ENCODE data around the gene AMHR2. TPM values are rescaled to one million over a fixed set of nuclear protein-coding genes. Genes with fewer than 3 reads are reported as not detected.

The AMHR2 gene
- total RNA-seq, 3 donors from 2014 or later (not counting 1 experiment from before 2014, with no cell fraction given), result not detected

DNA sequence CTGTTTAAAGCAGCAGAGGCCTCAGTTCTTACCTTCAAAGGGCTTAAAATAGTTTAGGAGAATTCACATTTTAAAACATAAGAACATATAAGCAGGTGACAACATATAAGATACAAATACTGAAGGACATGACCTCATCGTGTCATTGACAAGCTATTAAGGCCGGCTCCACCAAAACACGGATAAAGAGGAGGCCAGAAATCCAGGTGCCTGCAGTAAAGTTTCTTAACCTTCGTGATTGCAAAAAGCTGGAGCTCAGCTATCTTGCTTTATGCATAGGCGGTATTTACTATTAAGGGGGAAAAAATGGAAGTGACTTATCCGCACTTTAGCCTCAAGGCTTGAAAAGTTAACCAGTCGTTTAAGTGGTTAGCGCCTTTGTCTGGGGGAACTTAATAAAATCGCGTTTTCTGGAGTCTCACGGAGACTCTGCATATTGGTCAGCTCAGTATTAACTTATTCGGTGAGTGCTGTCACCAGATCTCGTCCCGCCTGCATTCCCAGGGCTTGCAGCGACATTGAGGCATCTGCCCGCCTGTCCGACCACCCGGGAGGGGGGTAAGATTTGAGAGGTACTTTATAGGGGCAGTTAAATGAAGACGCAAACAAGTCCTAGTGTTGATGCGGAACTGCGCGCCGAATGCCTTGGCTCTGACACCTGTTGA is 44.8 kb upstream of the AMHR2 start:
- H3K27me3 ChIP-seq (ENCODE audit: control insufficient read depth, insufficient read depth, low read length), result no peaks in the 10 kb centered on the region
- H3K36me3 Mint-ChIP-seq, result no peaks in the 10 kb centered on the region
- TF ChIP-seq, protein P1, sequence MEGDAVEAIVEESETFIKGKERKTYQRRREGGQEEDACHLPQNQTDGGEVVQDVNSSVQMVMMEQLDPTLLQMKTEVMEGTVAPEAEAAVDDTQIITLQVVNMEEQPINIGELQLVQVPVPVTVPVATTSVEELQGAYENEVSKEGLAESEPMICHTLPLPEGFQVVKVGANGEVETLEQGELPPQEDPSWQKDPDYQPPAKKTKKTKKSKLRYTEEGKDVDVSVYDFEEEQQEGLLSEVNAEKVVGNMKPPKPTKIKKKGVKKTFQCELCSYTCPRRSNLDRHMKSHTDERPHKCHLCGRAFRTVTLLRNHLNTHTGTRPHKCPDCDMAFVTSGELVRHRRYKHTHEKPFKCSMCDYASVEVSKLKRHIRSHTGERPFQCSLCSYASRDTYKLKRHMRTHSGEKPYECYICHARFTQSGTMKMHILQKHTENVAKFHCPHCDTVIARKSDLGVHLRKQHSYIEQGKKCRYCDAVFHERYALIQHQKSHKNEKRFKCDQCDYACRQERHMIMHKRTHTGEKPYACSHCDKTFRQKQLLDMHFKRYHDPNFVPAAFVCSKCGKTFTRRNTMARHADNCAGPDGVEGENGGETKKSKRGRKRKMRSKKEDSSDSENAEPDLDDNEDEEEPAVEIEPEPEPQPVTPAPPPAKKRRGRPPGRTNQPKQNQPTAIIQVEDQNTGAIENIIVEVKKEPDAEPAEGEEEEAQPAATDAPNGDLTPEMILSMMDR (IDR thresholded peaks at IDR 0.05), result no peak
- H3K9me3 Mint-ChIP-seq, result no peaks in the 10 kb centered on the region
- intact Hi-C loops (cut with micrococcal nuclease), result loop anchor here (1.0 to 2.0 kb wide), 3 partner anchors 54 to 122 kb away; partner anchors contain the start of genes PRR13 and TARBP2
- H3K27ac ChIP-seq (ENCODE audit: low read length), result peak overlapping the region; percentile 74
- H3K9me3 ChIP-seq (ENCODE audit: control insufficient read depth, insufficient read depth, low read length), result no peaks in the 10 kb centered on the region
- peaks cover 37% of the 10 kb centered on the region for H3K4me1 ChIP-seq (ENCODE audit: control insufficient read depth, insufficient read depth, low read length)
- WGBS (ENCODE audit: insufficient coverage), result 26% methylated on average over 23 of the region's 23 CpGs
- H3K4me1 Mint-ChIP-seq, result peaks cover 27 to 31% of the 10 kb centered on the region in 2 donors
- ATAC-seq (no peak), DNase-seq (peak in 1 of 2 donors; percentile 36)
- H3K4me3 Mint-ChIP-seq, result no peak overlapping the region
- H3K36me3 ChIP-seq (ENCODE audit: control insufficient read depth, insufficient read depth, low read length), result peaks cover 20% of the 10 kb centered on the region
- no peaks in the 10 kb centered on the region for H3K27me3 Mint-ChIP-seq (ENCODE audit: low read depth in 2 of 2)
- H3K4me3 ChIP-seq (ENCODE audit: low read length), result peak overlapping the region; percentile 53
- no peak overlapping the region for H3K27ac Mint-ChIP-seq

DNA sequence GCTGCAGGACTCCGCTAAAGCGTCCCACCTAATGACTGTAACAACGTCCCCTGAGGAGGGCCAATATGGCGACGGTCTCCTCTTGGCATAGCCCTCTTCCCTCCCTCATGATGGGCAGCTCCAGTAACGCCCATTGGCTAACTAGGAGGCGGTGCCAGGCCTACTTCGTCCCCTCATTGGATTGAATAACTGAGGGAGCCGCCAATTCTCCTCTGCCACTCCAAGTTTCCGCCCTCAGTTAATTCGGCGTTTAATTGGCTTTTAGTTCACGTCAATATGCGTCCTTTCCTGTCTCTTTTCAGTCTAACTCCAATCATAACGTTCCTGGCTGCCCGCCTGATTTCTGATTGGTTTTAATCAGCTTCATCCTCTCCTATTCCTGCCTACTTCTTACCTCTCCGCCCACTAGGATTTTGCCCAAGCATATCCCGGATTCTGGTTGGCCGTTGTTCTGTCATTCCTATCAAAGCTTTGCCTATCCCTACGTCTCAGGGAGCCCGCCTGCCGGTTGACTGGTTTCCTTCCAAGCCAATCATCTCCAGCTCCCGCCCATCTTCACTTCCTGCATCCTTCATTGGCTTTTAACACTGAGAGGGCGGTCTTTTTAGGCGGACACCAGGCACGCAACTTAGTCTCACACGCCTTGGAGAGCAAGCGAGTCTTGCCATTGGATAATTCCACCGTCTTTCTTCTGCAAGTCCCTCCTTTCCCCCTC is 44.1 kb upstream of the AMHR2 start:
- Histone ChIP-seq H3K27ac (ENCODE audit: low read length) (peak overlapping the region; percentile 74), H3K4me1 (ENCODE audit: control insufficient read depth, insufficient read depth, low read length) (peaks cover 41% of the 10 kb centered on the region)

DNA sequence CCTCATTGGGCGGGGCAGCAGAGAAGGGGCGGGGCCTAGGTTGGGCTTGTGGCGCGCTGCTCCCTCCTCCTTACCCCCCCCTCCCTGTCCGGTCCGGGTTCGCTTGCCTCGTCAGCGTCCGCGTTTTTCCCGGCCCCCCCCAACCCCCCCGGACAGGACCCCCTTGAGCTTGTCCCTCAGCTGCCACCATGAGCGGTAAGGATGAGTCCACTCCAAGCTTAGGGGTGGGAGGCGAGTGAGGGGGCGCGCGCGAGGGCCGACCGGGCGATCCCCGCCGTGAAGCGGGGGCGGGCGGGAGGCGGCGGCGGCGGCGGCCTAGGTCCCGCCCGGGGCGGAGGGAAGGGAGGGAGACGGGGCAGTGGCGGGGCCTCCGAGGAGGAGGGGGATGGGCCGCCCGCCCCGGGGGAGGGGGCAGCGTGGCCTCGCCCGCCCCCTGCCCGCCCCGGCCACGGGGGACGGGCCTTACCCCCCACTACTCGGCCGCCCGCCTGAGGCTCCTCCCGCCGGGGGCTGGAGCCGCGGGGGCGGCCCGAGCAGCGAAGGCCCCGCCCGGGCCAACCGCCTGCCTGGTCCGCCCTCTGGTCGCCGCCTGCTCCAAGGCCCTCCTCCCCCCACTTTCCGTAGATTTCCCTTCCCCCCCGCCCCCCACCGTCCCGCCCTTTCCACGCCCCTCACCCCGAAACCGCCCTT is 43.4 kb upstream of the AMHR2 start, which contains the start of gene SP1:
Gene SP1 (plus strand): TSS at position 73 of the 690 bp plus-strand sequence. CDS start 116 bp downstream, at position 189.
- DNase-seq (peak; percentile 93 to 98), ATAC-seq (peak; percentile 39 to 69 (median 56))
- Histone ChIP-seq H3K4me1 (ENCODE audit: control insufficient read depth, insufficient read depth, low read length) (peaks cover 44% of the 10 kb centered on the region), H3K9me3 (ENCODE audit: control insufficient read depth, insufficient read depth, low read length) (no peaks in the 10 kb centered on the region), H3K4me3 (ENCODE audit: low read length) (peak within 1 kb of the TSS; percentile 53), H3K36me3 (ENCODE audit: control insufficient read depth, insufficient read depth, low read length) (peaks cover 24% of the 10 kb centered on the region), H3K27me3 (ENCODE audit: control insufficient read depth, insufficient read depth, low read length) (no peaks in the 10 kb centered on the region), H3K27ac (ENCODE audit: low read length) (peak within 1 kb of the TSS; percentile 74)
- peak within 1 kb of the TSS in 1 of 2 donors; percentile 81 for H3K27ac Mint-ChIP-seq
- WGBS (ENCODE audit: insufficient coverage), result 0% methylated on average over 66 of the region's 71 CpGs
- intact Hi-C loops (cut with micrococcal nuclease), result loop anchor here (5.0 kb wide), 1 partner anchor 42 kb away; the partner anchor contains the start of gene AMHR2
- H3K36me3 Mint-ChIP-seq, result no peaks in the 10 kb centered on the region
- peak within 1 kb of the TSS; percentile 88 for H3K4me3 Mint-ChIP-seq
- no peaks in the 10 kb centered on the region for H3K9me3 Mint-ChIP-seq
- no peaks in the 10 kb centered on the region for H3K27me3 Mint-ChIP-seq (ENCODE audit: low read depth in 2 of 2)
- TF ChIP-seq, protein P1 (IDR thresholded peaks at IDR 0.05), result no peak
- H3K4me1 Mint-ChIP-seq, result peaks cover 27 to 37% of the 10 kb centered on the region in 2 donors

More for the DNA sequence above, 44.1 kb upstream of the AMHR2 start:
- TF ChIP-seq, protein P1 (IDR thresholded peaks at IDR 0.05), result no peak
- Mint-ChIP-seq H3K36me3 (no peaks in the 10 kb centered on the region), H3K9me3 (no peaks in the 10 kb centered on the region), H3K4me1 (peaks cover 27 to 35% of the 10 kb centered on the region in 2 donors), H3K4me3 (no peak overlapping the region), H3K27ac (no peak overlapping the region), H3K27me3 (ENCODE audit: low read depth in 2 of 2) (no peaks in the 10 kb centered on the region)
- ATAC-seq (peak; percentile 73 to 87 (median 76)), DNase-seq (peak in 1 of 2 donors; percentile 100)
- peak overlapping the region; percentile 53 for H3K4me3 ChIP-seq (ENCODE audit: low read length)
- no peaks in the 10 kb centered on the region for H3K9me3 ChIP-seq (ENCODE audit: control insufficient read depth, insufficient read depth, low read length)
- WGBS (ENCODE audit: insufficient coverage), result under 1% methylated on average over 29 of the region's 29 CpGs
- intact Hi-C loops (cut with micrococcal nuclease), result loop anchor here (1.0 to 5.0 kb wide), 4 partner anchors 43 to 121 kb away; partner anchors contain the start of genes AMHR2, PRR13 and TARBP2
- H3K27me3 ChIP-seq (ENCODE audit: control insufficient read depth, insufficient read depth, low read length), result no peaks in the 10 kb centered on the region
- peaks cover 23% of the 10 kb centered on the region for H3K36me3 ChIP-seq (ENCODE audit: control insufficient read depth, insufficient read depth, low read length)

Data from natural killer cell (primary cell).